AG09319 (cell line): ENCODE results near the gene ZBTB20.

Source experiments
- DNase-seq: peaks from one replicate; pipeline ENCODE4 v3.0.0-alpha.2; 2010; ENCODE audit warnings: low read depth; ENCODE audit errors: extremely low read depth
- CTCF ChIP-seq: IDR thresholded peaks from 2 replicates; pipeline ENCODE4 v1.5.1; 2011; ENCODE audit warnings: low read depth, mild to moderate bottlenecking, inconsistent platforms, low read length, moderate library complexity

Gene ZBTB20

GRCh38 chr3:114432310-114432709 is 714.8 kb downstream of the ZBTB20 start:
- no peak for DNase-seq
- no peak for TF ChIP-seq CTCF

GRCh38 chr3:114428044-114428595 is 719.0 kb downstream of the ZBTB20 start:
- no peak for TF ChIP-seq CTCF
- no peak for DNase-seq

- no peak for DNase-seq
- TF ChIP-seq CTCF = no peak
These were observed 719.6 kb downstream of the ZBTB20 start for GRCh38 chr3:114427285-114428043.

GRCh38 chr3:114424337-114424736 is 722.8 kb downstream of the ZBTB20 start:
- DNase-seq = no peak
- no peak for TF ChIP-seq CTCF

GRCh38 chr3:114421204-114421603 is 725.9 kb downstream of the ZBTB20 start:
- TF ChIP-seq CTCF = no peak
- no peak for DNase-seq

GRCh38 chr3:114420072-114420471 is 727.0 kb downstream of the ZBTB20 start:
- no peak for DNase-seq
- TF ChIP-seq CTCF = no peak

GRCh38 chr3:114418724-114419543 is 728.2 kb downstream of the ZBTB20 start:
- peak; percentile 93 for DNase-seq
- TF ChIP-seq CTCF = peak; percentile 68
